Mesendoderm (in vitro differentiated cells): Measurements from ENCODE around the gene CAPN13.

ENCODE experiments used
- DNase-seq: peaks from one replicate; pipeline ENCODE4 v3.0.0; 2013
- H2AK5ac ChIP-seq: 2 replicates; pipeline ENCODE4 v1.6.1; 2013; ENCODE audit warnings: low read length, inconsistent platforms
- H2BK120ac ChIP-seq: 2 replicates; pipeline ENCODE4 v1.6.1; 2013; ENCODE audit warnings: low read depth, mild to moderate bottlenecking, low read length, moderate library complexity, mixed read lengths
- H2BK15ac ChIP-seq: replicated peaks from 2 replicates; pipeline ENCODE4 v1.6.1; 2013; ENCODE audit warnings: low read depth, mild to moderate bottlenecking, moderate library complexity
- H2BK5ac ChIP-seq: 2 replicates; pipeline ENCODE4 v1.6.1; 2013; ENCODE audit warnings: low read length, inconsistent platforms
- H3K18ac ChIP-seq: 2 replicates; pipeline ENCODE4 v1.6.1; 2013; ENCODE audit warnings: mild to moderate bottlenecking, low read length, mixed read lengths
- H3K23ac ChIP-seq: one replicate; pipeline ENCODE4 v1.6.1; 2013; ENCODE audit warnings: low read length
- H3K27ac ChIP-seq: 2 replicates; pipeline ENCODE4 v1.5.1; 2013; ENCODE audit warnings: low read depth, mild to moderate bottlenecking, inconsistent platforms, low read length, moderate library complexity
- H3K27me3 ChIP-seq: 2 replicates; pipeline ENCODE4 v1.6.1; 2013; ENCODE audit warnings: low read length, control low read depth, mild to moderate bottlenecking, inconsistent platforms; ENCODE audit not compliant: insufficient read depth, poor library complexity
- H3K36me3 ChIP-seq: 2 replicates; pipeline ENCODE4 v1.6.1; 2013; ENCODE audit warnings: low read length, inconsistent platforms; ENCODE audit not compliant: control insufficient read depth, insufficient read depth
- H3K4ac ChIP-seq: one replicate; pipeline ENCODE4 v1.6.1; 2013; ENCODE audit warnings: low read depth, mild to moderate bottlenecking, low read length, moderate library complexity
- H3K4me1 ChIP-seq: 2 replicates; pipeline ENCODE4 v1.6.1; 2013; ENCODE audit warnings: low read depth, low read length, inconsistent platforms; ENCODE audit not compliant: control insufficient read depth
- H3K4me2 ChIP-seq: 2 replicates; pipeline ENCODE4 v1.6.1; 2013; ENCODE audit warnings: low read length
- H3K4me3 ChIP-seq: 2 replicates; pipeline ENCODE4 v1.5.1; 2013; ENCODE audit warnings: mild to moderate bottlenecking, low read length
- H3K56ac ChIP-seq: one replicate; pipeline ENCODE4 v1.6.1; 2013; ENCODE audit warnings: low read length
- H3K79me1 ChIP-seq: 2 replicates; pipeline ENCODE4 v1.6.1; 2013; ENCODE audit warnings: low read length, inconsistent platforms
- H3K79me2 ChIP-seq: 2 replicates; pipeline ENCODE4 v1.6.1; 2013; ENCODE audit warnings: mild to moderate bottlenecking, low read length; ENCODE audit not compliant: control insufficient read depth, insufficient read depth
- H3K9ac ChIP-seq: 2 replicates; pipeline ENCODE4 v1.6.1; 2013; ENCODE audit warnings: low read length, inconsistent platforms
- H4K5ac ChIP-seq: one replicate; pipeline ENCODE4 v1.6.1; 2013; ENCODE audit warnings: low read length
- H4K8ac ChIP-seq: one replicate; pipeline ENCODE4 v1.6.1; 2013; ENCODE audit warnings: low read depth, mild to moderate bottlenecking, control low read depth, low read length, moderate library complexity
- WGBS: extraction: QIAGEN DNeasy Blood & Tissue Kit; methylation state at CpG from one replicate; pipeline ENCODE4 v1.1.7; 2013; ENCODE audit warnings: low lambda C conversion rate, missing lambda C conversion rate; ENCODE audit not compliant: insufficient coverage; ENCODE audit errors: extremely low coverage; 5-methylcytosine and 5-hydroxymethylcytosine counted together

The CAPN13 gene

DNA sequence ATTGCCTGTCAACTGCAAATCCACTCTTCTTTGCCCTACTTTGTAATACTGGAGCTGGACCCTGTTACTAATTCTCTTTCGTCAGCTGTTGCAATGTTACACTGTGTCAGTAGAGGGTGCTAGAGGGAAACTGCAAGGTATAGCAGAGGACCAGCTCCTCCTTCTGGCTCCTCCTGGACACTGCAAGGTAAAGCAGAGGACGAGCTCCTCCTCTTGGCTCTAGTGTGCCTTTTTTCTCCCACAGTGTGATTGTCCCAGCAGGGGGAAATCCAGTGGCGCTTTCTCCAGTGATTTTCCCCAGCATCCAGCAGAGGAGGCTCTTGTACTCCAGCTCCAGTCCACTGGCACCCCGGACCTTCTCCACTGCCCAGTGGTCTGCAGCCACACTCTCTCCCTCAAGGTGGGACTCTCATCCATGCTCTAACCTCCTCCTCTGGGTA lies 95.6 kb downstream of the CAPN13 start:
- Histone ChIP-seq H2BK5ac (no peak overlapping the region), H3K56ac (no peak overlapping the region), H3K79me2 (no peaks in the 10 kb centered on the region), H3K4me2 (no peak overlapping the region), H4K8ac (no peak overlapping the region), H3K18ac (no peak overlapping the region), H3K4me1 (no peaks in the 10 kb centered on the region), H4K5ac (no peak overlapping the region), H3K9ac (no peak overlapping the region), H3K4me3 (no peak overlapping the region), H3K27me3 (no peaks in the 10 kb centered on the region), H3K27ac (no peak overlapping the region), H3K36me3 (no peaks in the 10 kb centered on the region), H3K4ac (no peak overlapping the region), H2BK120ac (no peak overlapping the region), H2BK15ac (no peak overlapping the region), H3K79me1 (no peaks in the 10 kb centered on the region), H2AK5ac (no peak overlapping the region), H3K23ac (no peak overlapping the region)
- DNase-seq: peak; percentile 96
- no CpG with 5 or more reads among the region's 4 CpGs for WGBS

DNA sequence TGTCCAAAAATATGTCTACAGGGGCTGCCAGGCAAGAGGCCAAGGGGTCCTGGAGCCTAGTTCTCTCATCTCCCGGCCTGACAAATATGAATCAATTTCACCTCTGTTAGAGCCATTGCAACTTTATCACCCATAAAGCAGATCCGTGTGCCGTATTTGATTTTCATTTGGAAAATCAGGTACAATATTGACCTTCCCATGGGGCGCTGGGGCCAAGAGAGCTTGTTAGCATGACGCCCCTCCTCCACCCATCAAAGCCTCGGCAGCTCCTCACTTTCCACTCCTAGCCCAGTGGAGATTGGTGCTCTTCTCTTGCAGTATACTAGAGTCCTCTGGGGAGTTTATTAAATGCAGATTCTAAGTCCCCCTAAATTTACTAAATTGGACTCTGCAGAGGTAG lies 96.8 kb downstream of the CAPN13 start:
- Histone ChIP-seq H3K36me3 (no peaks in the 10 kb centered on the region), H3K18ac (no peak overlapping the region), H3K79me1 (no peaks in the 10 kb centered on the region), H3K4me1 (no peaks in the 10 kb centered on the region), H3K4me2 (no peak overlapping the region), H3K4me3 (no peak overlapping the region), H2BK5ac (no peak overlapping the region), H3K56ac (no peak overlapping the region), H2BK120ac (no peak overlapping the region), H3K23ac (no peak overlapping the region), H2AK5ac (no peak overlapping the region), H4K8ac (no peak overlapping the region), H3K79me2 (no peaks in the 10 kb centered on the region), H2BK15ac (no peak overlapping the region), H3K27ac (no peak overlapping the region), H3K27me3 (no peaks in the 10 kb centered on the region), H4K5ac (no peak overlapping the region), H3K9ac (no peak overlapping the region), H3K4ac (no peak overlapping the region)
- WGBS: no CpG with 5 or more reads among the region's 6 CpGs
- no peak for DNase-seq

DNA sequence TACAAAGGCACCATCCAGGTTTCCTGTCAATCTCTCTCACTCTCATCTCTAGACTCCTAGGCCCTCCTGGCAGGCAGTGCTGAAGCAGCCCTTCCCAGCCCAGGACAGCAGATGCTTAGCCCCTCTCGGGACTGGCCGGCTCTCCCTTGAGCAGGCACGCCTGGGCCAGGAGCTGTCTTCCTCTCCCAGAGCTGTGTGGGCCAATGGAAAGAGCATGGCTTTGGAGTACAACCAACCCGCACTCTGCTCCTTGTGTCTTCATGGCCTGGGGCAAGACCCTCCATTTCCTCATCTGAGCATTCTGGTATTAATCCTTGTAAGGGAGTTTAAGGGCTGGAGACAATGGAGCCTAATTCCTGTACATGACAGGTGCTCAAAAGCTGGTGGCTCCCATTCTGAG lies 97.2 kb downstream of the CAPN13 start:
- Histone ChIP-seq H4K5ac (no peak overlapping the region), H3K4me3 (no peak overlapping the region), H3K23ac (no peak overlapping the region), H3K27ac (no peak overlapping the region), H4K8ac (no peak overlapping the region), H3K4me1 (no peaks in the 10 kb centered on the region), H2BK120ac (no peak overlapping the region), H2BK15ac (no peak overlapping the region), H3K9ac (no peak overlapping the region), H2BK5ac (no peak overlapping the region), H3K56ac (no peak overlapping the region), H2AK5ac (no peak overlapping the region), H3K18ac (no peak overlapping the region), H3K79me2 (no peaks in the 10 kb centered on the region), H3K4ac (no peak overlapping the region), H3K27me3 (no peaks in the 10 kb centered on the region), H3K79me1 (no peaks in the 10 kb centered on the region), H3K4me2 (no peak overlapping the region), H3K36me3 (no peaks in the 10 kb centered on the region)
- DNase-seq: no peak
- WGBS: no CpG with 5 or more reads among the region's 4 CpGs

DNA sequence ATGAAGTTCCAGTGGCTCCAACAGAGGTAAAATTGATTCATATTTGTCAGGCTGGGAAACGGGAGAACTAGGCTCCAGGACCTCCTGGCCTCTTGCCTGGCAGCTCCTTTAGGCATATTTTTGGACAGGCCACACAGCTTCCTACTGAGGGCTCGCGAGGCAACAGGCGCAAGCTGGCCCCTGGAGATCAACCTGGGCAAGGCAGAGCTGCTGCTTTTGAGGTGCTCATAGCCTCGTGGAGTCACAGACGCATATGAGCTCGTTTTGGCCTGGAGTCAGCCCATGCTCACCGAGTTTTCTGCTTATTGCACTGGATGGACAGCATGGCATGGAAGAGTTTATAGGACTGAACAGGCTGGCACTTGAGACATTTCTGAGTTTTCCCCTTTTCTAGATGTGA lies 97.7 kb downstream of the CAPN13 start:
- no peak overlapping the region for H2AK5ac ChIP-seq
- no peaks in the 10 kb centered on the region for H3K27me3 ChIP-seq
- no peak overlapping the region for H4K5ac ChIP-seq
- H3K4me3 ChIP-seq: no peak overlapping the region
- H3K56ac ChIP-seq: no peak overlapping the region
- H2BK5ac ChIP-seq: no peak overlapping the region
- no peak overlapping the region for H2BK120ac ChIP-seq
- no CpG with 5 or more reads among the region's 8 CpGs for WGBS
- no peaks in the 10 kb centered on the region for H3K4me1 ChIP-seq
- no peaks in the 10 kb centered on the region for H3K36me3 ChIP-seq
- no peak overlapping the region for H3K4me2 ChIP-seq
- no peak overlapping the region for H3K4ac ChIP-seq
- H3K79me2 ChIP-seq: no peaks in the 10 kb centered on the region
- no peak overlapping the region for H4K8ac ChIP-seq
- no peak overlapping the region for H3K18ac ChIP-seq
- H3K27ac ChIP-seq: no peak overlapping the region
- no peak overlapping the region for H3K9ac ChIP-seq
- H3K23ac ChIP-seq: no peak overlapping the region
- no peak for DNase-seq
- H2BK15ac ChIP-seq: no peak overlapping the region
- no peaks in the 10 kb centered on the region for H3K79me1 ChIP-seq

DNA sequence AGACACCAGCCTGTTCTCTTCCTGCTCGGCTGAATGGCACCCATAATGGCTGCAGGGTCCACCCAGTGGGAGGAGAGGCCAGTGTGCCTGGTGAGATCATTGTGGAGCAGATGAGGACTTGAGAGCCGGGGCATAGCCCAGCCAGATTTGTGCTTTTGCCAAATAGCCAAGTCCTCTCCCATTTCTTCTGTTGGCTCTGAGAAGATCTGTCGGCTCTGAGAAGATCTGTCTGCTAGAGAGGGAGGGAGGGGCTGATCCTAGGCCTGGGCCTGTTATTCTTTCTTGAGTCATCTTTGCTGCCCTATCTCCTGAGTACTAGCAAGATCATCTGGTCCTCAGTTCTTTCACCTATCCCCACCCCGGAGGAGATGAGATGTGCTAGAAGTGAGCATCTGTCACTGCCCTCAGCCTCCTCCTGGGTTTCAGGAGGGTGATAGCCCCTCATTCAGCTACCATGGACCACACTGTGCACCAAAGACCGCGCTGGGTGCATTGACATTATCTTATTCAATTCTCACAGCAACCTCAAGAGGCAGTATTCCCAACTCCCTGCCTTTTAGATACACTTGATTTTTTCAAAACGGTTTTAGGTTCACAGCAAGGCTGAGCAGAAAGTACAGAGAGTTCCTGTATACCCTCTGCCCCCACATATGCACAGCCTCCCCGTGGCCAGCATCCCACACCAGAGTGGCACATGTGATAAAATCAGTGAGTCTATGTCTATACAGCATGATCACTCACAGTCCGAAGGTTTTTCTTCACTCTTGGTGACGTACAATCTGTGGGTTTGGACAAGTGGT lies 98.6 kb downstream of the CAPN13 start:
- no peaks in the 10 kb centered on the region for H3K36me3 ChIP-seq
- H3K4me2 ChIP-seq: no peak overlapping the region
- H3K18ac ChIP-seq: no peak overlapping the region
- WGBS: no CpG with 5 or more reads among the region's 10 CpGs
- no peak overlapping the region for H2AK5ac ChIP-seq
- H3K9ac ChIP-seq: no peak overlapping the region
- H4K8ac ChIP-seq: no peak overlapping the region
- H2BK15ac ChIP-seq: no peak overlapping the region
- H3K27ac ChIP-seq: no peak overlapping the region
- no peaks in the 10 kb centered on the region for H3K79me1 ChIP-seq
- H2BK120ac ChIP-seq: no peak overlapping the region
- no peak overlapping the region for H4K5ac ChIP-seq
- H2BK5ac ChIP-seq: no peak overlapping the region
- DNase-seq: no peak
- H3K79me2 ChIP-seq: no peaks in the 10 kb centered on the region
- no peak overlapping the region for H3K23ac ChIP-seq
- no peaks in the 10 kb centered on the region for H3K4me1 ChIP-seq
- H3K4me3 ChIP-seq: no peak overlapping the region
- H3K4ac ChIP-seq: no peak overlapping the region
- H3K56ac ChIP-seq: no peak overlapping the region
- H3K27me3 ChIP-seq: no peaks in the 10 kb centered on the region
